H9 (cell line): Measurements from ENCODE around the gene ZC3H12C. TPM values are rescaled to one million over a fixed set of nuclear protein-coding genes. Genes with fewer than 3 reads are reported as not detected.
"Not testable (repeated sequence)": the region's sequence is repeated elsewhere in the genome, so short reads cannot be mapped to it uniquely, and the experiment has no call there.

Source experiments
- DNase-seq: peaks from one replicate; pipeline ENCODE4 v3.0.0-alpha.2; 2017
- H2AFZ ChIP-seq: one replicate; pipeline ENCODE4 v1.6.1; 2013; ENCODE audit warnings: mild to moderate bottlenecking, low read length, control low read depth, moderate library complexity
- H2AK5ac ChIP-seq: 2 replicates; pipeline ENCODE4 v1.6.1; 2013; ENCODE audit warnings: low read length, control low read depth, mixed read lengths; ENCODE audit not compliant: insufficient read length
- H2BK120ac ChIP-seq: one replicate; pipeline ENCODE4 v1.6.1; 2013; ENCODE audit warnings: low read depth, mild to moderate bottlenecking, low read length, control low read depth, inconsistent platforms; ENCODE audit not compliant: poor library complexity, severe bottlenecking
- H2BK12ac ChIP-seq: 2 replicates; pipeline ENCODE4 v1.6.1; 2013; ENCODE audit warnings: low read length, control low read depth, mixed read lengths, low read depth; ENCODE audit not compliant: insufficient read length
- H2BK15ac ChIP-seq: 2 replicates; pipeline ENCODE4 v1.6.1; 2013; ENCODE audit warnings: low read depth, low read length, control low read depth
- H2BK20ac ChIP-seq: one replicate; pipeline ENCODE4 v1.6.1; 2013; ENCODE audit warnings: low read depth, mild to moderate bottlenecking, low read length, control low read depth, inconsistent platforms; ENCODE audit not compliant: poor library complexity, severe bottlenecking
- H2BK5ac ChIP-seq: 2 replicates; pipeline ENCODE4 v1.6.1; 2013; ENCODE audit warnings: low read length, control low read depth, mixed read lengths; ENCODE audit not compliant: insufficient read length
- H3K14ac ChIP-seq: 2 replicates; pipeline ENCODE4 v1.6.1; 2013; ENCODE audit warnings: low read length, control low read depth; ENCODE audit not compliant: insufficient read depth
- H3K18ac ChIP-seq: 2 replicates; pipeline ENCODE4 v1.6.1; 2013; ENCODE audit warnings: low read depth, mild to moderate bottlenecking, mixed read lengths, low read length, control low read depth; ENCODE audit not compliant: insufficient read length
- H3K23ac ChIP-seq: 2 replicates; pipeline ENCODE4 v1.6.1; 2013; ENCODE audit warnings: low read length, control low read depth, mixed read lengths, low read depth; ENCODE audit not compliant: insufficient read length
- H3K23me2 ChIP-seq: 2 replicates; pipeline ENCODE4 v1.6.1; 2013; ENCODE audit warnings: low read depth, mild to moderate bottlenecking, mixed read lengths, low read length, control low read depth; ENCODE audit not compliant: insufficient read length, poor library complexity, severe bottlenecking
- H3K27ac ChIP-seq: 2 replicates; pipeline ENCODE4 v1.5.1; 2013; ENCODE audit warnings: low read length, control low read depth, mixed read lengths, low read depth; ENCODE audit not compliant: insufficient read length
- H3K27me3 ChIP-seq: 2 replicates; pipeline ENCODE4 v1.6.1; 2013; ENCODE audit warnings: low read length, control low read depth, inconsistent platforms; ENCODE audit not compliant: insufficient read depth
- H3K4ac ChIP-seq: 2 replicates; pipeline ENCODE4 v1.6.1; 2013; ENCODE audit warnings: low read depth, mild to moderate bottlenecking, control low read depth, inconsistent platforms, low read length, moderate library complexity
- H3K4me1 ChIP-seq: 2 replicates; pipeline ENCODE4 v1.6.1; 2013; ENCODE audit warnings: low read length, control low read depth, inconsistent platforms; ENCODE audit not compliant: insufficient read depth
- H3K4me2 ChIP-seq: 2 replicates; pipeline ENCODE4 v1.6.1; 2013; ENCODE audit warnings: low read length, control low read depth, mixed read lengths; ENCODE audit not compliant: insufficient read length, insufficient read depth
- H3K56ac ChIP-seq: 2 replicates; pipeline ENCODE4 v1.6.1; 2013; ENCODE audit warnings: low read depth, mild to moderate bottlenecking, mixed read lengths, low read length, control low read depth; ENCODE audit not compliant: insufficient read length
- H3K79me1 ChIP-seq: 2 replicates; pipeline ENCODE4 v1.6.1; 2013; ENCODE audit warnings: low read depth, mild to moderate bottlenecking, moderate library complexity, low read length, control low read depth, inconsistent platforms; ENCODE audit not compliant: insufficient read depth, poor library complexity, severe bottlenecking
- H3K79me2 ChIP-seq: 2 replicates; pipeline ENCODE4 v1.6.1; 2013; ENCODE audit warnings: low read length, control low read depth, inconsistent platforms; ENCODE audit not compliant: insufficient read depth
- H3K9ac ChIP-seq: 2 replicates; pipeline ENCODE4 v1.6.1; 2013; ENCODE audit warnings: low read length, control low read depth, mixed read lengths; ENCODE audit not compliant: insufficient read length; ENCODE audit errors: extremely low read depth
- H3K9me3 ChIP-seq: one replicate; pipeline ENCODE4 v1.6.1; 2013; ENCODE audit warnings: low read depth, low read length, inconsistent platforms; ENCODE audit not compliant: control insufficient read depth
- H3T11ph ChIP-seq: one replicate; pipeline ENCODE4 v1.6.1; 2013; ENCODE audit warnings: mild to moderate bottlenecking, low read length, control low read depth, inconsistent platforms
- H4K20me1 ChIP-seq: one replicate; pipeline ENCODE4 v1.6.1; 2013; ENCODE audit not compliant: control insufficient read depth, insufficient read length, insufficient read depth
- H4K5ac ChIP-seq: 2 replicates; pipeline ENCODE4 v1.6.1; 2013; ENCODE audit warnings: low read depth, mild to moderate bottlenecking, mixed read lengths, low read length, control low read depth; ENCODE audit not compliant: insufficient read length
- H4K8ac ChIP-seq: replicated peaks from 2 replicates; pipeline ENCODE4 v1.6.1; 2013; ENCODE audit warnings: low read length, control low read depth, mixed read lengths, low read depth; ENCODE audit not compliant: insufficient read length
- H4K91ac ChIP-seq: 2 replicates; pipeline ENCODE4 v1.6.1; 2013; ENCODE audit warnings: low read depth, mild to moderate bottlenecking, moderate library complexity, mixed read lengths, low read length, control low read depth; ENCODE audit not compliant: insufficient read length
- H3K27ac Mint-ChIP-seq, 3 experiments: 2 replicates in 2 of 3; 3 replicates in 1 of 3; pipeline ENCODE4 v1.8.0; 2020 to 2021; ENCODE audit warnings: mixed read lengths in 3 of 3, mild to moderate bottlenecking in 1 of 3, moderate library complexity in 1 of 3
- H3K27me3 Mint-ChIP-seq: 2 replicates; pipeline ENCODE4 v1.8.0; 2021; ENCODE audit warnings: low read depth, mild to moderate bottlenecking, moderate library complexity, mixed read lengths
- H3K36me3 Mint-ChIP-seq, 3 experiments: 2 replicates in 2 of 3; 3 replicates in 1 of 3; pipeline ENCODE4 v1.8.0; 2020 to 2021; ENCODE audit warnings: low read depth in 3 of 3, mixed read lengths in 3 of 3; ENCODE audit not compliant: insufficient read depth in 1 of 3
- H3K4me1 Mint-ChIP-seq, 2 experiments: 2 replicates each; pipeline ENCODE4 v1.8.0; 2020; ENCODE audit warnings: mixed read lengths in 2 of 2
- H3K4me3 Mint-ChIP-seq, 2 experiments: 2 replicates in 1 of 2; 3 replicates in 1 of 2; pipeline ENCODE4 v1.8.0; 2020 to 2021; ENCODE audit warnings: mild to moderate bottlenecking in 2 of 2, mixed read lengths in 2 of 2, moderate library complexity in 1 of 2
- H3K9me3 Mint-ChIP-seq, 2 experiments: 2 replicates in 1 of 2; 3 replicates in 1 of 2; pipeline ENCODE4 v1.8.0; 2020; ENCODE audit warnings: mild to moderate bottlenecking in 2 of 2, mixed read lengths in 2 of 2, moderate library complexity in 1 of 2
- WGBS: extraction: QIAGEN DNeasy Blood & Tissue Kit; methylation state at CpG from one replicate; pipeline ENCODE4 v1.1.7; 2013; ENCODE audit warnings: missing lambda C conversion rate, low lambda C conversion rate, mixed read lengths; ENCODE audit not compliant: insufficient read length; ENCODE audit errors: extremely low coverage; 5-methylcytosine and 5-hydroxymethylcytosine counted together
- total RNA-seq: library from RNA; stranded (reverse); gene quantifications from 2 replicates; pipeline ENCODE4 v1.2.1, GENCODE V29; 2021
- TF ChIP-seq, protein P1 (sequence below): fragments of 200-600 bp; sonication (generic); conservative IDR thresholded peaks from 3 replicates; pipeline ENCODE4 v1.8.0; 2021; ENCODE audit warnings: antibody characterized with exemption, mild to moderate bottlenecking

The ZC3H12C gene
- total RNA-seq, 1 experiment from 2014 or later: 4.8 TPM

DNA sequence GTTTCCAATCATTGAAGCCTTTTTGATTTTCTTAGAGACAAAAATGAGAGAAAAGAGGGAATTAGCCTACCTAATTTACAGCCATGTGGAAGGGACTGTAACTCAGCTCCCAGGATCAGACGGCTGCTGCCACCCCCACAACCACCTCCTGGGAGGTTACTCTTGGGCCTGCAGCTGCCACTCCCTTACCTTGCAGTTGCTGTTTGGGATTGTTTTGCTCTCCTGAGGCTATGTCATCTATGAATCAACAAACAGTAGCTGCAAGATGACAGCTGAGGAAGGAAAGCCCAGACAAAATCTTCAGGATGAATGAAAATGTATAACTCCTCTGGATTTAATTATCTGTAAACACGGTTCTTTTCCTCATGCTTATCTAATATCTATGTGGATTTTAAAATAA is 28.0 kb upstream of the ZC3H12C start:
- H3K14ac ChIP-seq: no peak overlapping the region
- H4K5ac ChIP-seq: no peak overlapping the region
- no peak overlapping the region for H3K4me2 ChIP-seq
- H4K91ac ChIP-seq: no peak overlapping the region
- H3K4me1 Mint-ChIP-seq: peaks cover 0 to 4% of the 10 kb centered on the region in 2 experiments; a peak in 2 of 4 replicates
- WGBS: no CpG with 5 or more reads among the region's 2 CpGs
- TF ChIP-seq, protein P1, sequence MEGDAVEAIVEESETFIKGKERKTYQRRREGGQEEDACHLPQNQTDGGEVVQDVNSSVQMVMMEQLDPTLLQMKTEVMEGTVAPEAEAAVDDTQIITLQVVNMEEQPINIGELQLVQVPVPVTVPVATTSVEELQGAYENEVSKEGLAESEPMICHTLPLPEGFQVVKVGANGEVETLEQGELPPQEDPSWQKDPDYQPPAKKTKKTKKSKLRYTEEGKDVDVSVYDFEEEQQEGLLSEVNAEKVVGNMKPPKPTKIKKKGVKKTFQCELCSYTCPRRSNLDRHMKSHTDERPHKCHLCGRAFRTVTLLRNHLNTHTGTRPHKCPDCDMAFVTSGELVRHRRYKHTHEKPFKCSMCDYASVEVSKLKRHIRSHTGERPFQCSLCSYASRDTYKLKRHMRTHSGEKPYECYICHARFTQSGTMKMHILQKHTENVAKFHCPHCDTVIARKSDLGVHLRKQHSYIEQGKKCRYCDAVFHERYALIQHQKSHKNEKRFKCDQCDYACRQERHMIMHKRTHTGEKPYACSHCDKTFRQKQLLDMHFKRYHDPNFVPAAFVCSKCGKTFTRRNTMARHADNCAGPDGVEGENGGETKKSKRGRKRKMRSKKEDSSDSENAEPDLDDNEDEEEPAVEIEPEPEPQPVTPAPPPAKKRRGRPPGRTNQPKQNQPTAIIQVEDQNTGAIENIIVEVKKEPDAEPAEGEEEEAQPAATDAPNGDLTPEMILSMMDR: no peak
- H3K9ac ChIP-seq: no peak overlapping the region
- no peak overlapping the region for H2BK120ac ChIP-seq
- no peak for DNase-seq
- no peaks in the 10 kb centered on the region for H3K9me3 Mint-ChIP-seq
- no peaks in the 10 kb centered on the region for H3K79me2 ChIP-seq
- H3K27me3 Mint-ChIP-seq: no peaks in the 10 kb centered on the region
- no peak overlapping the region for H3K23ac ChIP-seq
- no peak overlapping the region for H3K27ac ChIP-seq
- H4K8ac ChIP-seq: no peak overlapping the region
- H3K9me3 ChIP-seq: no peaks in the 10 kb centered on the region
- no peak overlapping the region for H3K4ac ChIP-seq
- no peaks in the 10 kb centered on the region for H3K79me1 ChIP-seq
- no peak overlapping the region for H2BK20ac ChIP-seq
- H3K23me2 ChIP-seq: no peaks in the 10 kb centered on the region
- H2BK15ac ChIP-seq: no peak overlapping the region
- no peak overlapping the region for H2BK12ac ChIP-seq
- no peak overlapping the region for H2AK5ac ChIP-seq
- H2AFZ ChIP-seq: no peak overlapping the region
- H3T11ph ChIP-seq: no peak overlapping the region
- no peaks in the 10 kb centered on the region for H4K20me1 ChIP-seq
- no peaks in the 10 kb centered on the region for H3K4me1 ChIP-seq
- no peak overlapping the region for H3K27ac Mint-ChIP-seq
- H3K36me3 Mint-ChIP-seq: no peaks in the 10 kb centered on the region
- H3K27me3 ChIP-seq: no peaks in the 10 kb centered on the region
- H2BK5ac ChIP-seq: no peak overlapping the region
- H3K4me3 Mint-ChIP-seq: no peak overlapping the region
- no peak overlapping the region for H3K56ac ChIP-seq
- H3K18ac ChIP-seq: no peak overlapping the region

DNA sequence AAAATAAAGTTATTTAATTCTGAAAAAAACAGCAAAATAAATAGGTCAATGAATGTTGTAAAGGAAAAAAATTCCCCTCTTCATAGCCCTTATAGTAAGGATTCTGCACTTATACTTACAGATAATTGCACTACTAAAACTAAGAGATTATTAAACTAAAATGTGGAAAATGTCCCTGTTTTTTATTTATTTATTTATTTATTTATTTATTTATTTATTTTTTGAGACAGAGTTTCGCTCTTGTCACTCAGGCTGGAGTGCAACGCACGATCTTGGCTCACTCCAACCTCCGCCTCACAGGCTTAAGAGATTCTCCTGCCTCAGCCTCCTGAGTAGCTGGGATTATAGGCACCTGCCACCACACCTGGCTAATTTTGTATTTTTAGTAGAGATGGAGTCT is 25.2 kb upstream of the ZC3H12C start:
- H3K14ac ChIP-seq, H2AK5ac ChIP-seq, H3K27ac Mint-ChIP-seq, H3K79me1 ChIP-seq, H4K5ac ChIP-seq, H2BK120ac ChIP-seq, H3K36me3 Mint-ChIP-seq, H3K4me3 Mint-ChIP-seq, H3K27me3 Mint-ChIP-seq, H3K4ac ChIP-seq, H4K8ac ChIP-seq, H3K9me3 ChIP-seq, H4K91ac ChIP-seq, H3K4me1 Mint-ChIP-seq, H2AFZ ChIP-seq, H4K20me1 ChIP-seq, H3K23ac ChIP-seq, H3K9ac ChIP-seq, H2BK20ac ChIP-seq, H3K9me3 Mint-ChIP-seq, H3K18ac ChIP-seq, H2BK5ac ChIP-seq, H2BK15ac ChIP-seq, H3K4me2 ChIP-seq, H2BK12ac ChIP-seq, H3K4me1 ChIP-seq, H3K23me2 ChIP-seq, H3K56ac ChIP-seq, H3K27me3 ChIP-seq, H3T11ph ChIP-seq, H3K27ac ChIP-seq, H3K79me2 ChIP-seq, DNase-seq: not testable (repeated sequence)
- WGBS: no CpG with 5 or more reads among the region's 4 CpGs
